IPS DF 4.7 (cell line): Measurements from ENCODE around the gene TEAD2.
"Not testable (repeated sequence)": the region's sequence is repeated elsewhere in the genome, so short reads cannot be mapped to it uniquely, and the experiment has no call there.

Source experiments
- DNase-seq: peaks from one replicate; pipeline ENCODE4 v3.0.0-alpha.2; 2013; ENCODE audit warnings: low spot score; ENCODE audit errors: extremely low read depth

Gene TEAD2

DNA sequence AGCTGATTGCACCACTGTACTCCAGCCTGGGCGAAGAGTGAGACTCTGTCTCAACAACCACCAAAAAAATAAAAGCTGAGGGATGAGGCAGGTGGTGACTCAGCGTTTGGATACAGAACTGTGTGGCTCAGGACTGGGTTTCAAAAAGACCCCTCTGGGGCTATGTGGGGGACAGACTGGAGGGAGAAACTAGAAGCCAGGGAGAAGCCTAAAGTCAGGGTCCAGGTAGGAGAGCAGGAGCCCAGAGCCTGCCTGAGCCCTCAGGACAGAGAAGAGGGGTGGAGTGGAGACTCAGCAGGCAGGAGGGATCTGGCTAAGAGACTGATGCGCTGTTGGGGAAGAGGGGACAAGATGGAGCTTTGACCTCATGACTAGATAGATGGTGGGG lies 28.8 kb downstream of the TEAD2 start:
- no peak for DNase-seq

DNA sequence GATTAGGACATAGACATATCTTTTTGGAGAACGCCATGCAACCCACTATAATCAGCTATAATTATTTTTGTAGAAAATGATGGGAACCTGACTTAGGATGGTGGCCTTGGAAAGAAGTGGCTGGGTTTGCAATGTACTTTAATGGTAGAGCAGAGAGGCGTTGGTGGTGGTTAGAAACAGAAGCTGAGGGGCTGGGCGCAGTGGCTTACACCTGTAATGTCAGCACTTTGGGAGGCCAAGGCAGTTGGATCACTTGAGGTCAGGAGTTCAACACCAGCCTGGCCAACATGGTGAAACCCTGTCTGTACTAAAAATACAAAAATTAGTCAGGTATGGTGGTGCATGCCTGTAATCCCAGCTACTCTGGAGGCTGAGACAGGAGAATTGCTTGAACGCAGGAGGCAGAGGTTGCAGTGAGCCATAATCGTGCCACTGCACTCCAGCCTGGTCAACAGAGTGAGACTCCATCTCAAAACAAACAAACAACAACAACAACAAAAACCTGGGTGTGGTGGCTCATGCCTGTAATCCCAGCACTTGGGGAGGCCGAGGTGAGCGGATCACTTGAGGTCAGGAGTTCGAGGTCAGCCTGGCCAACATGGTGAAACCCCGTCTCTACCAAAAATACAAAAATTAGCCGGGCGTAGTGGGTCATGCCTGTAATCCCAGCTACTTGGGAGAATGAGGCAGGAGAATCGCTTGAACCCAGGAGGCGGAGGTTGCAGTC lies 29.4 kb downstream of the TEAD2 start:
- DNase-seq = not testable (repeated sequence)

DNA sequence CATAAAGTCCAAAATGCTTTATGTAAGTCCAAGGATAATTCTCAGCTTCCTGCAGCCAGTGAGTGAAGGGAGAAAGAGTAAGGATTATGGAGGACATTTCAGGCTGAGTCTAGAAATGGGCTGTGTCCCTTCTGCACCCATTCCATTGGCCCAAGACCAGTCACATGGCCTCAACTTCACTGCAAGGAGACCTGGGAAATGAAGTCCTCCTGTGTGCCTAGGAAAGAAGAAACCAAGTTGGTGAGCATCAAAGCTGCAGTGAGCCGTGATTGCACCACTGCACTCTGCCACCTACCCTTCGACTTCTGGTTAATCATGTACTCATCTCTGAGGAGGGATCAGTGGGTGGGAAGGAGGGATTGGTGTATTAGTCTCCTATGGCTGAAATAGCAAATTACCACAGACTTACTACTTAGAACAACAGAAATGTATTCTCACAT lies 30.6 kb downstream of the TEAD2 start:
- no peak for DNase-seq

DNA sequence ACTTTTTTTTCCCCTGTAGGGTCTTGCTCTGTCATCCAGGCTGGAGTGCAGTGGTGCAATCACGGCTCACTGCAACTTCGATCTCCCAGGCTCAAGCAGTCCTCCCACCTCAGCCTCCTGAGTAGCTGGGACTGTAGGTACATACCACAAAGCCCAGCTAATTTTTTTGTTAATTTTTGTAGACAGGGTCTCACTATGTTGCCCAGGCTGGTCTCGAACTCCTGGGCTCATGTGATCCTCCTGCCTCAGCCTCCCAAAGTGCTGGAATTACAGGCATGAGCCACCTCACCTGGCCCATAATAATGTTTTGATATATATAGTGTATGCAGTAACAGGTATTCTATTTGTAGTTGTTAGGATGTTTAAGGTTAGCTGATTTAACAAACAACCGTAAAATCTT lies 31.0 kb downstream of the TEAD2 start:
- not testable (repeated sequence) for DNase-seq

DNA sequence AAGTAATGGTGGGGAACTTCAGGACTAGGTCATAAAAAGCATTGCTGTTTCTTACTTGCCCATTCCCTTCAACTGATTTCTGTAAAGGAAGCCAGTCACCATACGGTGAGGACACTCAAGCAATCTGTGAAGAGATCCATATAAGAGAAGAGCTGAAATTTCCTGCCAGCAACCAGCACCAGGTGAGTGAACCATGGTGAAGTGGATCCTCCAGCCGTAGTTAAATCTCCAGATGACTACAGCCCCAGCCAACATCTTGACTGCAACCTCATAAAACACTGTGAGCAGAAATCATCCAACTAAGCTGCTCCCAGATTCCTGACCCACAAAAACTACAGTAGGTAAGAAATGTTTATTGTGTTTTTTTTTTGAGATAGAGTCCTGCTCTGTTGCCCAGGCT lies 33.5 kb downstream of the TEAD2 start:
- DNase-seq = no peak

DNA sequence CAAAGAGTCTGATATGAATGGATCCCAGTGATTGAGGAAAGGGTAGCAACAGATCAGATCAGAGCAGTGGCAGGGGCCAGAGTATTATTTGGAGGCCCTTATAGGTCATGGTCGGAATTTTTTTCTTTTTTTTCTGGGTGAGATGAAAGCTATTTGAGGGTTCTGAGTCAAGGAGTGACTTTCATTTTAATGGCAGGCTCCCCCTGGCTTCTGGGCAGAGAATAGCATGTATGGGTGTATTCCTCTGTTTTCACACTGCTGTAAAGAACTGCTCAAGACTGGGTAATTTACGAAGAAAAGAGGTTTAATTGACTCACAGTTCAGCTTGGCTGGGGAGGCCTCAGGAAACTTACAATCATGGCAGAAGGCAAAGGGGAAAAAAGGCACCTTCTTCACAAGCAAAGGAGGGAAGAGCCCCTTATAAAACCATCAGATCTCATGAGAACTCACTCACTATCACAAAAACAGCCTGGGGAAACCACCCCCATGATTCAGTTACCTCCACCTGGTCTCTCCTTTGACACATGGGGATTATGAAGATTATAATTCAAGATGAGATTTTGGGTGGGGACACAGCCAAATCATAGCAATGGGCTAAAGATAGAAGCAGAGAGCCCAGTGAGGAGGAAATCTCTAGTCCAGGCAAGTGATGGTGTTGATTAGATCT lies 34.2 kb downstream of the TEAD2 start:
- DNase-seq = no peak

DNA sequence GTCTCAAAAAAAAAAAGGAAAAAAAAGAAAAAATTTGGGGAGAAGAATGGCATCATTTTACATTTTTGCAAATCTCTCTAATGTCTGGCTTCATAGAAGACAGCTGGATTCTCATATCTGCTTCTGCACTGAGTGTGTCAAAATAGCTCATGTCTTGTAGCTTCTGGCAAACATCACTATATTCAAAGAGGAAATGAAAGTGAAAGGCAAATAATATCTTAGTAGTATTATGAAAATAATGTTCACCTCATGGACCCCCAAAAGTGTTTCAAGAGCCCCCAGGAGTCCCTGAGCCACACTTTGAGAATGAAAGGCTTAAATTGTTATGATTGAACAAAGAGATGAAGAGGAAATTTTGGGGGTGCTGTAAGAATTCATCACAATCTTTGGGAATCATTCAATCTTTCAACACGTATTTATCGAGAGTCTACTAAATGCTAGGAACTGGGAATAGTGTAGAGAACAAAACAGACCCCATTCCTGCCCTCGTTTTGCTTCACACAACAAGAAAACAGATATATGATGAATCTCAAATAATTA lies 36.0 kb downstream of the TEAD2 start:
- DNase-seq = no peak

DNA sequence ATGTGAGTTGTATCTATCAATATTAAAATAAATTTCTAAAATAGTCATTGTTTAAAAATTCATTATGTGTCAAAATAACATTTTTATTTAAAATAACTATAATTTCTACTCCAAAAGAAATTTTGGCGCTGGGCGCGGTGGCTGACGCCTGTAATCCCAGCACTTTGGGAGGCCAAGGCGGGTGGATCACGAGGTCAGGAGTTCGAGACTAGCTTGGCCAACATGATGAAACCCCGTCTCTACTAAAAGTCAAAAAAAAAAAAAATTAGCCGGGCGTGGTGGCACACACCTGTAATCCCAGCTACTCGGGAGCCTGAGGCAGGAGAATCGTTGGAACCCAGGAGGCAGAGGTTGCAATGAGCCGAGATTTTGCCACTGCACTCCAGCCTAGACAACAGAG lies 36.5 kb downstream of the TEAD2 start:
- DNase-seq = not testable (repeated sequence)

DNA sequence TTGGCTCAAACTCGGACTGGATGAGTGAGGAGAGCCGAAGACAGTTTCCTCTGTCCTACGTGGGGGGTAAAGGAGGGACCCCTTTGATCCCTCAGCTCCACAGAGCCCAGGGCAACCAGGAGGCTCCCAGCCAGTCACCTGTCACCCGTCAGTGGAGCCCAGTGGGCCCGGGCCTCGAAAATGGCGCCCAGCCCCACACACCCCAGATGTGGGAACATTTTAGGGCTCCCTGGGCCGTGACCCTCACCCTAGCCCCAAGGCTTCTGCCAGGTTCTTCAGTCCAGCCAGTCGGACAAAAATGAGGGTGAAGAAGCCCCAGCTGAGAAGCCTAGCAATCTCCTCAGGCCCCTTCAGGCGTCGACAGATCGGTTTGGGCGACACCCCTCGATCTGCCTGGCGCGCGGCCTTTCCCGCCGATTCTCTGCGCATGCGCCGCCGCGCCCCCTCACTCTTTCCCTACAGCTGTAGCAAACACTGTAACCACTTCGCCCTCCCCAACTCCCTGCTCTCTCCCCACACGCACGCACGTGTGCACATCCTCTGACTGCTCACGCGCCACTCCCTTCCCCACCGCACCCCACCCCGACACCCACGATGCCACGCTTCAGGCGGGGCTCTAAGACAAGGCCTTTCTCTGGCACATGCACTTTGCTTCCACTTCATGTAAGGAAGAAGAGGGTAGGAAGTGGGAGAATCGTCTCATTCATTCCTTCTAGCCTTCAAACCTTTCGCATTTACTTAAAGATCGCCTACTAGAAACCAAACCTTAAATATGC lies 37.2 kb downstream of the TEAD2 start, which contains the start of gene SLC6A16:
Gene SLC6A16 (minus strand): TSS at position 391 of the 776 bp plus-strand sequence. CDS start 13,844 bp downstream, outside the sequence.
- DNase-seq = no peak

DNA sequence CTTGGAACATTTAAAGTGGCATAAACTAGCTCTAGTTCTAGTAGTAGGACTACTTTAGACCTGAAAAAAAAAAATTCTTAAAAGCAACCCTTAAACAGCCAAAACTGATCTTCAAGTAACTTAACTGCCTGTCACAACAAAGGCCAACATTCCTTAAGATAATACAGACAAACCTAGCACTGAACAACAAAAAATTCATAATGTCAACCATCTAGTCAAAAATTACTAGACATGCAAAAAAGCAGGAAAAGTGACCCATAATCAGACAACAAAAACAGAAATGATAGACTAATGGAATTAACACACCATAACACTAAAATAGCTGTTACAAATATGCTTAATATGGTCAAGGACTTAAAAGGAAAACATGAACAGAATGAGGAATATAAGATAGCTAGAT lies 43.9 kb downstream of the TEAD2 start:
- no peak for DNase-seq

DNA sequence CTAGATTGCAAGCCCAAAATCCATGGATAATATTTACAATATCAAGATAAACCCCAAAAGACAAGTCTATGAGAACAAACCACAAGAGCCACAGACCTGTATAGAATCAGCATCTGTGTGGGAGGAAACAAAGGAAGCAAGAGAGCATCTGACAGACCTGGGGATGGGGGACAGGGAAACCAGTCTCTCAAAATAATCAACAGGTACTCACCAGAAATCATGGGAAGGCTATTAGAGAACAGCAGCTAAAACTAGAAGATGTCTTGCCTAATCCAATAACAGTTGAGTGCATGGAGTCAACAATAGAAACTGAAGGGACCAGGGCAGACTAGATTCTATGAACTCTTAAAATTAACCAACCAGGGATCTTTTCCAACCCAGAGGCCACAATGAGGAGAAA lies 45.9 kb downstream of the TEAD2 start:
- no peak for DNase-seq

DNA sequence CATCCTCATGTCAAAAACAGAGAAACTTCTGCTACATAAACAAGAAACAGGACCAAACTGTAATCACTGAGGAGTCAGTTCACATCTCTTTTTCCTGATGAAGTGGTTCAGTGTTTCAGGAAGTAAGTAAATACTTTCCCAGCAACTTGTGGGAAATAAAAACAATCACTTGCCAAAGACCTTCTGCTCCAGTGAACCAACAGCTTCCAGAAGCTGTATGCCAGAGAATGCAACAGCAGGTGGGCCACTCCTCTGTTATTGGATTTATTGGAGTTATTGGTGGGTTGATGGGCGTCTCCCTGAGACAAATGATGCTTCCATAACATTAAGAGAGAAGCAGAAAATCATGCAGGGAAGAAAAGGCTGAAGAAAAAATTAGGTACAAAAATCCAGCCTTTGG lies 47.1 kb downstream of the TEAD2 start:
- no peak for DNase-seq

DNA sequence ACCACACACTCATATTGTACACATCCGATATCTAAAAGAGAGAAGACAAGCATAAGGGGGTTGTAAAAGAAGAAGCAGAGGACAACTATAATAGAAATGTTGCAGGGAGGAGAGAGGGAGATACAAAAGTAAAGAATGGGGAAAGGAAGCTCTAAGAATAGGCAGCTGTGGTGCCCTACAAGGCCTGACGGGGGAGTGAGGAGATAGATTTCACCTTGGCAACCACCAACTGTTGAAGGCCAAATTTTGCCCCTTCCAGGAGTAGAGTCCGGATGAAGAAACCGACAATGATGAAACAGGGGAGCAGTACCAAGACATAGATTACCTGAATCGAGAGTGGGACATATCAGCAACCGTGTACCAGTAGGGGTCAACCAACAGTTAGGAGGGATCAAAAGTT lies 53.1 kb downstream of the TEAD2 start:
- DNase-seq = no peak

DNA sequence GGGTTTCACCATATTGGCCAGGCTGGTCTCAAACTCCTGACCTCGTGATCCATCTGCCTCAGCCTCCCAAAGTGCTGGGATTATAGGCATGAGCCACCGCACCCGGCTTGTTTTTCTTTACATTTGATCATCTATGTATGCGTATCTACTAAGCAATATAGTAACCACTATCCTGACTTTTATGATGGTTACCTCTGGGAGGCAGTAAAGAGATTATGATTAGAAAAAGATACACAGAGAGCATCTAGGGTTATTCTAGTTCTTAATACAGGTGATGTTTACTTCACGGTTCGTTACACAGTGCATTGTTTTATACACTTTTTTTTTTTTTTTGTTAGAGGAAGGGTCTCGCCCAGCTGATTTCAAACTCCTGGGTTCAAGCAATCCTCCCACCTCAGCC lies 55.5 kb downstream of the TEAD2 start:
- not testable (repeated sequence) for DNase-seq

DNA sequence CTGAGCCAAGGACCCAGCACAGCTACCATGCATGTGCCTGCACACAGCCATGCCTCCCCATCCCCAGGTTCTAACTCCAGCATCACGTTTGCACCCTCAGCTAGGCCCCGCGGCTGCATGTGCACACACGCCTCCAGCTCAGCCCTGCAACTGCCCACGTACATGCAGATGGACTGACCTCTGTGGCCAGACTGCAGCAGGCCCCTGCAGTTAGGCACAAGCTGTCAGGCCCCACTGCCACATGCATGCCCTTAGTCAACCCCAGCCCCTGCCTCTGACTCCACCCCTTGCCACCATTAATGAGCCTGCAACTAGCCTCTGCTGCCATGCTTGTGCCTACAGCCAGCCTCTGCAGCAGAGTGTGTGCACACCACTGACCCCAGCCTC lies 60.4 kb downstream of the TEAD2 start:
- DNase-seq = no peak

DNA sequence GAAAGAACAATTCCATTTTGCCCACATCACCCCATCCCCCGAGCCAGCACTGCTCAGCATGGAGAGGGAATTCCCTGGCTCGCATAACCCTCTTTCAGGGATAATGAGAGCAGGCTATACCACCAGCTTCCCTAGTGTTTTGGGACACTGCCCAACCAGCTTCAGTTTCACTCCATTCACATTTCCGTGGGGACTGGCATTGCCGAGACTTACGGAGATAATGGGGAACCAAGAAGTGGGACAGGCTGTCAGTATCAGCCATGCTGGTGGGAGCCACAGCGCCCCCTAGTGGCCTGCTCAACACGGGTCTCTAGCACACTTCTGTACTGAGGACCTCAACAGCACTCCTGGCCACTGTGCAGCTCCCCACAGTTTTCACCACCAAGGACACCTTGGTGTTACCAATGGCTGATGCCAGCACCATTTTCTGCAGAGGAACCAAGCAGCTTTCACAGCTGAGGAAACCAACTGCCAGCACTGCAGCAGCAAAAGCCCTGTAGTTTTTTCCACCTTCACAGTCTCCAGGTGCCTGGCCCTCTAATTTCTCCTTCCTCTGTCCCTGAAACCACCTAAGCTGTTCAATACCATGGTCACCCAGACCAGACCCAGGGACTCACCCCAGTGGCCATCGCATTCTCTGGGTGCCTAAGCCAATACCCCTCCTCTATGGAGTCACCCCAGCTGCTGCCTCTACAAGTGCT lies 60.9 kb downstream of the TEAD2 start:
- peak; percentile 78 for DNase-seq

DNA sequence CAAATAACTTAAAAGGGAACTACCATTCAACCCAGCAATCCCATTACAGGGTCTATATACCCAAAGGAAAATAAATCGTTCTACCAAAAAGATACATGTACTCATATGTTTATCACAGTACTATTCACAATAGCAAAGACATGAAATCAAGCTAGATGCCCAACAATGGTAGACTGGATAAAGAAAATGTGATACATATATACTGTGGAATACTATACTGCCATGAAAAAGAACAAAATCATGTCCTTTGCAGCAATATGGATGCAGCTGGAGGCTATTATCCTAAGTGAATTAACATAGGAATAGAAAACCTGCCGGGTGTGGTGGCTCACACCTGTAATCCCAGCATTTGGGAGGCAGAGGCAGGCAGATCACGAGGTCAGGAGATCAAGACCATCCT lies 63.6 kb downstream of the TEAD2 start:
- DNase-seq = not testable (repeated sequence)

DNA sequence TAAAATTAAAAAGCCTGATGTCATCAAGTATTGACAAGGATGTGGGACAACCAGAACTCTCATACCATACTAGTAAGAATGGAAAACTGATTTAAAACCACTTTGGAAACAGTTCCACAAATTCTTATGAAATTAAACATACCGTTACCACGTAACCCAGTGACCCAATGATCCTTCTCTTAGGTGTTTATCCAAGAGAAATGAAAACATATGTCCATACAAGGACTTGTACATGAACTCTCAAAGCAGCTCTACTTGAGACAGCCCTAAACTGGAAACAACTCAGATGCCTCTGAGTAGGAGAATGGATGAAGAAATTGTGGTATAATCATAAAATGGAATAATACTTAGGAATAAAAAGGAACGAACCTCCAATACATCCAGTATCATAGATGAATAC lies 64.8 kb downstream of the TEAD2 start:
- DNase-seq = no peak

DNA sequence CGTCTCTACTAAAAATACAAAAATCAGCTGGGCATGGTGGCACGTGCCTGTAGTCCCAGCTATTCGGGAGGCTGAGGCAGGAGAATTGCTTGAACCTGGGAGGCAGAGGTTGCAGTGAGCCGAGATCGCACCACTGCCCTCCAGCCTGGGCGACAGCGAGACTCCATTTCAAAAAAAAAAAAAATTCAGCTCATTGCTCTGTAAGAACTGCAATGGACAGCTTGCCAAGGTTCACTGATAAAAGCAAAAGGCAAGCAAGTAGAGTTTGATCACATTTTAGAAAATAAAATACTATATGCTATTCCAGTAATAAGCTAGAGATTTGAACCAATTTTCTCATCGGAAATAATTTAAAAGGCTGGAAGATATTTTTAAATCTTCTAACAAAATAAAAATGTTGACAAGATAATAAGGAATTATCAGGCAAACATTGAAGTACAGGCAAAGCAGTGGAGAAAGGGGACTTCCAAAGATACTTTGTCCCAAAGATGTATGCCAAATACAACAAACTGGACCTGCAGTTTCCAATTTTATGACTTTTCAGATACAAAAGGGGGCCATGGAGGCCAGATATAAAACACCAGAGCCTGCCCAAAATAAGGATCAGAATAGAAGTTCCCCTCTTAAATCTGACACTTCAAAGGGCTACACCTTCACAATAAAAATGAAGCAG lies 66.9 kb downstream of the TEAD2 start:
- no peak for DNase-seq

DNA sequence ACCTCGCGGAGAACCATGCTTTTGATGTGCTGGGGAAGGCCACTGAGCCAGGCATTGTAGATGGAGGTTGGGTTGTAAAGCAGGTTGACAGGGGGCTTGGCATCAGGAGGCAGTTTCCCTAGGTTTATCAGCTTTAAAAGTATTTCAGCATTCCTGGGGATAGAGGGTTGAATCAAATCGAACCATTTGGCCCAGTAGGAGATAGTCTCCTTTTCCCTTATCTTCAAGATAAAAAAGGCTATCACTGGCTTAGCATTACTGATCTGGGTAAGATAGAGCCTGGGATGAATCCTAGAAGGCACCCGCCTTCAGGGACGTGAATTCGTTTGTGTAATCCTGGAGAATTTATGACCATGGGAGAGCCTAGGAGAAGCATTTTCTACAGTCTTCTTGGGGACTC lies 67.8 kb downstream of the TEAD2 start:
- DNase-seq = no peak
